ENCODE results near the gene HS3ST5. TPM values are rescaled to one million over a fixed set of nuclear protein-coding genes. Genes with fewer than 3 reads are reported as not detected.

Gene HS3ST5
- total and polyA plus RNA-seq, 2 donors (not counting 1 experiment from before 2014, with no cell fraction given): under 0.01 TPM; not detected in 1

- no peaks in the 10 kb centered on the region for H4K20me1 ChIP-seq (ENCODE audit: control insufficient read depth, extremely low read depth, insufficient read depth, low read length)
- no peaks in the 10 kb centered on the region for H3K9me3 ChIP-seq (ENCODE audit: control insufficient read depth, insufficient read depth, low read depth, low read length)
- no peaks in the 10 kb centered on the region for H3K27me3 ChIP-seq (ENCODE audit: control insufficient read depth, insufficient read depth, low read length)
- no peak overlapping the region for H3K27ac ChIP-seq (ENCODE audit: insufficient read depth, low read length)
- no peak overlapping the region for H3K4me3 ChIP-seq (replicated peaks in 1 of 4; ENCODE audit: control extremely low read depth in 1 of 4, insufficient read depth in 1 of 4, low read depth in 3 of 4, low read length in 4 of 4)
- H3K36me3 ChIP-seq (ENCODE audit: control insufficient read depth, insufficient read depth, low read length): no peaks in the 10 kb centered on the region
- no peak overlapping the region for H2AFZ ChIP-seq (ENCODE audit: low read length)
- TF ChIP-seq, protein P1, sequence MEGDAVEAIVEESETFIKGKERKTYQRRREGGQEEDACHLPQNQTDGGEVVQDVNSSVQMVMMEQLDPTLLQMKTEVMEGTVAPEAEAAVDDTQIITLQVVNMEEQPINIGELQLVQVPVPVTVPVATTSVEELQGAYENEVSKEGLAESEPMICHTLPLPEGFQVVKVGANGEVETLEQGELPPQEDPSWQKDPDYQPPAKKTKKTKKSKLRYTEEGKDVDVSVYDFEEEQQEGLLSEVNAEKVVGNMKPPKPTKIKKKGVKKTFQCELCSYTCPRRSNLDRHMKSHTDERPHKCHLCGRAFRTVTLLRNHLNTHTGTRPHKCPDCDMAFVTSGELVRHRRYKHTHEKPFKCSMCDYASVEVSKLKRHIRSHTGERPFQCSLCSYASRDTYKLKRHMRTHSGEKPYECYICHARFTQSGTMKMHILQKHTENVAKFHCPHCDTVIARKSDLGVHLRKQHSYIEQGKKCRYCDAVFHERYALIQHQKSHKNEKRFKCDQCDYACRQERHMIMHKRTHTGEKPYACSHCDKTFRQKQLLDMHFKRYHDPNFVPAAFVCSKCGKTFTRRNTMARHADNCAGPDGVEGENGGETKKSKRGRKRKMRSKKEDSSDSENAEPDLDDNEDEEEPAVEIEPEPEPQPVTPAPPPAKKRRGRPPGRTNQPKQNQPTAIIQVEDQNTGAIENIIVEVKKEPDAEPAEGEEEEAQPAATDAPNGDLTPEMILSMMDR (conservative IDR thresholded peaks at IDR 0.05 in 1 of 2, IDR thresholded peaks at IDR 0.05 in 1 of 2; ENCODE audit: low read depth in 1 of 2, low read length in 2 of 2): no peak
- TF ChIP-seq EZH2 (IDR thresholded peaks at IDR 0.05; ENCODE audit: low read length, missing control alignments): no peak
- DNase-seq (ENCODE audit: low read depth in 2 of 2): no peak
- no peak overlapping the region for H3K9ac ChIP-seq (ENCODE audit: insufficient read depth, low read length)
- no peaks in the 10 kb centered on the region for H3K79me2 ChIP-seq (ENCODE audit: control insufficient read depth, insufficient read depth, low read length)
- H3K4me1 ChIP-seq (ENCODE audit: control insufficient read depth, extremely low read depth, insufficient read depth, low read length): no peaks in the 10 kb centered on the region
- H3K4me2 ChIP-seq (ENCODE audit: extremely low read depth, insufficient read depth, low read length): no peak overlapping the region
Measured at GRCh38 chr6:114334237-114334636, 8.6 kb downstream of the HS3ST5 start.

DNA sequence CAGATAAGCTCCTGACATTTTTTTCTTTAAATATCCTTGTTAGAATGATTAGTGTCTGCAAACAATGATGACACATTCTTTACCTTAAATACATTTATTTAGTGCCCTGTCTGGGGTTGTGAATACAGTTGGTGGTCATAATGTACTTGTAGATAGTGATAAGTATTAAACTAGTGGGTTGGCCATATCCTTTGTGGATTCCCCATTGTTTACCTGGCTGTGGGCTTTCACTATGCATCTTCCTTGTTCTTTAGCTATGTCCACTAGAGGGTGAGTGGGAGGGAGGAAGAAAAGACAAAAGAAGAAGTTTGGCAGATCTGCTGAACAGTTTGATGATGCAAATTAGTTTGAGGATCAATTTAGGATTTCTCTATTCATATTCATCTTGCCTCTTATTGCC lies 15.7 kb downstream of the HS3ST5 start:
- Histone ChIP-seq H2AFZ (ENCODE audit: low read length) (no peak overlapping the region), H4K20me1 (ENCODE audit: control insufficient read depth, extremely low read depth, insufficient read depth, low read length) (no peaks in the 10 kb centered on the region), H3K9me3 (ENCODE audit: control insufficient read depth, insufficient read depth, low read depth, low read length) (no peaks in the 10 kb centered on the region), H3K27me3 (ENCODE audit: control insufficient read depth, insufficient read depth, low read length) (no peaks in the 10 kb centered on the region), H3K4me1 (ENCODE audit: control insufficient read depth, extremely low read depth, insufficient read depth, low read length) (no peaks in the 10 kb centered on the region), H3K36me3 (ENCODE audit: control insufficient read depth, insufficient read depth, low read length) (no peaks in the 10 kb centered on the region), H3K9ac (ENCODE audit: insufficient read depth, low read length) (no peak overlapping the region), H3K27ac (ENCODE audit: insufficient read depth, low read length) (no peak overlapping the region), H3K4me3 (replicated peaks in 1 of 4; ENCODE audit: control extremely low read depth in 1 of 4, insufficient read depth in 1 of 4, low read depth in 3 of 4, low read length in 4 of 4) (no peak overlapping the region), H3K4me2 (ENCODE audit: extremely low read depth, insufficient read depth, low read length) (no peak overlapping the region), H3K79me2 (ENCODE audit: control insufficient read depth, insufficient read depth, low read length) (no peaks in the 10 kb centered on the region)
- TF ChIP-seq, protein P1 (conservative IDR thresholded peaks at IDR 0.05 in 1 of 2, IDR thresholded peaks at IDR 0.05 in 1 of 2; ENCODE audit: low read depth in 1 of 2, low read length in 2 of 2): no peak
- TF ChIP-seq EZH2 (IDR thresholded peaks at IDR 0.05; ENCODE audit: low read length, missing control alignments): no peak
- no peak for DNase-seq (ENCODE audit: low read depth in 2 of 2)

- no peaks in the 10 kb centered on the region for H3K79me2 ChIP-seq (ENCODE audit: control insufficient read depth, insufficient read depth, low read length)
- no peak for TF ChIP-seq EZH2 (IDR thresholded peaks at IDR 0.05; ENCODE audit: low read length, missing control alignments)
- TF ChIP-seq, protein P1 (conservative IDR thresholded peaks at IDR 0.05 in 1 of 2, IDR thresholded peaks at IDR 0.05 in 1 of 2; ENCODE audit: low read depth in 1 of 2, low read length in 2 of 2): no peak
- no peak overlapping the region for H3K27ac ChIP-seq (ENCODE audit: insufficient read depth, low read length)
- H3K4me2 ChIP-seq (ENCODE audit: extremely low read depth, insufficient read depth, low read length): no peak overlapping the region
- no peak overlapping the region for H3K4me3 ChIP-seq (replicated peaks in 1 of 4; ENCODE audit: control extremely low read depth in 1 of 4, insufficient read depth in 1 of 4, low read depth in 3 of 4, low read length in 4 of 4)
- no peaks in the 10 kb centered on the region for H3K36me3 ChIP-seq (ENCODE audit: control insufficient read depth, insufficient read depth, low read length)
- DNase-seq (ENCODE audit: low read depth in 2 of 2): no peak
- H3K9me3 ChIP-seq (ENCODE audit: control insufficient read depth, insufficient read depth, low read depth, low read length): no peaks in the 10 kb centered on the region
- no peak overlapping the region for H3K9ac ChIP-seq (ENCODE audit: insufficient read depth, low read length)
- no peaks in the 10 kb centered on the region for H4K20me1 ChIP-seq (ENCODE audit: control insufficient read depth, extremely low read depth, insufficient read depth, low read length)
- no peak overlapping the region for H2AFZ ChIP-seq (ENCODE audit: low read length)
- no peaks in the 10 kb centered on the region for H3K27me3 ChIP-seq (ENCODE audit: control insufficient read depth, insufficient read depth, low read length)
- H3K4me1 ChIP-seq (ENCODE audit: control insufficient read depth, extremely low read depth, insufficient read depth, low read length): no peaks in the 10 kb centered on the region
Measured at GRCh38 chr6:114323784-114324183, 19.0 kb downstream of the HS3ST5 start.

Data from fibroblast of lung (primary cell).